ENCODE results near the gene OR9A2.

- TF ChIP-seq CTCF (IDR thresholded peaks at IDR 0.05; ENCODE audit: low read depth, low read length): no peak
- TF ChIP-seq EZH2phosphoT487 (IDR thresholded peaks at IDR 0.05; ENCODE audit: low read depth): no peak
Measured at GRCh38 chr7:143042790-143043271, 15.9 kb upstream of the OR9A2 start.

Measured in OCI-LY3 (cell line).